HEK293 (cell line): Measurements from ENCODE around the gene DDIT3.
"Not testable (repeated sequence)": the region's sequence is repeated elsewhere in the genome, so short reads cannot be mapped to it uniquely, and the experiment has no call there.

Source experiments
- ATF2 ChIP-seq: fragments of 450-650 bp; formaldehyde crosslinking; IDR thresholded peaks from 2 replicates; pipeline ENCODE4 v1.5.1; 2016; ENCODE audit warnings: missing biosample characterization, missing genetic modification characterization, low read depth
- CTCF ChIP-seq: fragments of 450-650 bp; formaldehyde crosslinking; IDR thresholded peaks from 2 replicates; pipeline ENCODE4 v1.5.1; 2016; ENCODE audit warnings: missing biosample characterization, missing genetic modification characterization
- ZNF280D ChIP-seq: fragments of 450-650 bp; formaldehyde crosslinking; IDR thresholded peaks from 2 replicates; pipeline ENCODE4 v1.5.1; 2016; ENCODE audit warnings: missing biosample characterization, missing genetic modification characterization
- ZNF560 ChIP-seq: fragments of 450-650 bp; formaldehyde crosslinking; IDR thresholded peaks from 2 replicates; pipeline ENCODE4 v1.5.1; 2017; ENCODE audit warnings: missing biosample characterization, missing genetic modification characterization, borderline replicate concordance
- ZNF785 ChIP-seq: fragments of 450-650 bp; formaldehyde crosslinking; IDR thresholded peaks from 2 replicates; pipeline ENCODE4 v1.5.1; 2016; ENCODE audit warnings: missing biosample characterization, missing genetic modification characterization

- TF ChIP-seq CTCF; ATF2 (tag by site-specific recombination); ZNF280D; ZNF560; ZNF785: not testable (repeated sequence)
Observed at GRCh38 chr12:57561117-57561516, 40.8 kb upstream of the DDIT3 start.
